ENCODE results near the gene HIKESHI.
"Not testable (repeated sequence)": the region's sequence is repeated elsewhere in the genome, so short reads cannot be mapped to it uniquely, and the experiment has no call there.

The HIKESHI gene

DNA sequence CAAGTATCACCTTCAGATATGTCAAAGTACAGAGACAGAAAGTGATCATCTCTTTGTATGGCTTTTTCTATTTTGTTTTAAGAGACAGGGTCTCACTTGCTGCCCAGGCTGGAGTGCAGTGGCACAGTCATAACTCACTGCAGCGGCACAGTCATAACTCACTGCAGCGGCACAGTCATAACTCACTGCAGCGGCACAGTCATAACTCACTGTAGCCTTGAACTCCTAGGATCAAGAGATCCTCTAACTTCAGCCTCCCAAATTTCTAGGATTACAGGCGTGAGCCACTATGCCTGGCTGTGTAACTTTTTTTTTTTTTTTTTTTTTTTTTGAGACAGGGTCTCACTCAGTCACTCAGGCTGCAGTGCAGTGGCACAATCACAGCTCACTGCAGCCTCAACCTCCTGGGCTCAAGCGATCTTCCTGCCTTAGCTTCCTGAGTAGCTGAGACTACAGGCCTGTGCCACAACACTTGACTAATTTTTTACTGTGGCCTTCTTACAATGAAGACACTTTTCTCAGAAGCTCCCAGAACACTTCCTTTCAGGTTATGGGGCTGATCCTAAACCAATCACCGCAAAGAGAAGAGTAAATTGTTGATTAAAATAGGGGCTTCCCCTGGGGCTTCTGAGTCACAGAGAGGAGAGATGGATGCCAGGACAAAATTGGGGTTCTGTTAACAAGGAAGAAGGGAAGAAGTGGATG is 9.0 kb upstream of the HIKESHI start:
- DNase-seq (ENCODE audit: low read depth, low spot score), result no peak

- DNase-seq (ENCODE audit: low read depth, low spot score), result no peak
Measured at GRCh38 chr11:86294026-86294425, 8.0 kb upstream of the HIKESHI start.

DNA sequence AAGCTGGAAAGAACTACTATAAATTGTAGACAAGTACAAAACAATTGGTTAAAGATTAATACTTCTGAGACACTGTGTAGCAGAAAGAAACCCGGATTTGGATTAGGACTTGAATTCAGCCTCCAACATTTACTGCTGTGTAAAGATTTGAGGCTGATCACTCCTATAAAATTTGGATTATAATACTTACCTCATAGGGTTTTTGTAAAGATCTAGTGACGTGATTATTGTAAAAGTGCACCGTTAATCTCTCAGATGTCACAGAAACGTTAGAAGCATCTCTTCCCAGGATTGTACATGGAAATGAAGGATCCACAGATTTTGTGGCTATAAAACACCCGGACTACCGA is 323 bp upstream of the HIKESHI start:
- no peak for DNase-seq (ENCODE audit: low read depth, low spot score)

DNA sequence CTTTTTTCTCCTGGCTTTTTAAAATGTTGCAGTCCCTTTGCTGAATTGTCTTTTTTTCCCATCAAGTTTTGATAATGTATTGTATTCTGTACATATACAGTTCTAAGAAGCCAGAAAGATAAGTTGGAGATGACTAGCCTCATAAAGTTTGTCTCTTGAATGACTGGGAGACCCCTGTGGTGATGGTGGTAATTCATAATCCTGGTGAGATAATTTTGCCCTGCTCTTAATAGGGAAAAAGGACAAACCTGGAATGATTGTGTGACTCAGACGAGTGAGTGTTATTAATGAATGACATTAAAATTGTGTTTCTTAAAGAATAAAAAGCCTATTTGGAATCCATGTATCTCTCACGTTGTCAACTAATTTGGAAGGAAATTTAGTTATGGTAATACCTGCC is 1.2 kb downstream of the HIKESHI start:
- DNase-seq (ENCODE audit: low read depth, low spot score), result no peak

DNA sequence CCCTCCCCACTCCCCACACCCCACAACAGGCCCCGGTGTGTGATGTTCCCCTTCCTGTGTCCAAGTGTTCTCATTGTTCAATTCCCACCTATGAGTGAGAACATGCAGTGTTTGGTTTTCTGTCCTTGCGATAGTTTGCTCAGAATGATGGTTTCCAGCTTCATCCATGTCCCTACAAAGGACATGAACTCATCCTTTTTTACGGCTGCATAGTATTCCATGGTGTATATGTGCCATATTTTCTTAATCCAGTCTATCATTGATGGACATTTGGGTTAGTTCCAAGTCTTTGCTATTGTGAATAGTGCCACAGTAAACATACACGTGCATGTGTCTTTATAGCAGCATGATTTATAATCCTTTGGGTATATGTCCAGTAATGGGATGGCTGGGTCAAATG is 6.7 kb downstream of the HIKESHI start:
- not testable (repeated sequence) for DNase-seq (ENCODE audit: low read depth, low spot score)

DNA sequence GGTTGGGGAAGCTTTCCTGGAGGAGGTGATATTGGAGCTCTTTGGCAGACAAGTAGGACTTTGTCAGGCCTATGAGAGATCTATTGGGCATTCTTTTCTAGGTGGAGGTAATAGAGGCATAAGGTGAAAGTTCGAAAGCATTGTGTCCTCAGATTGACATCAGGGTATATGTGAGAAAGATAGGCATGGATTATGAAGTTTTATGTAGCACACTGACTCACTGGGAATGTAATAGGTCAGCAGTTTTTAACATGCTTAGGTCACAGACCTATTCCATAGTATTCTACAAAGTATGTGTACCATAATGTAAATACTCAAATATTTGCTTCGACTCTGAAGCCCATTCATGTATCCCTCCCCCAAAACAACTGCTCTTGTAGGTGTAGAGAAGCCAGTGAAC is 11.8 kb downstream of the HIKESHI start:
- DNase-seq (ENCODE audit: low read depth, low spot score), result no peak

- DNase-seq (ENCODE audit: low read depth, low spot score), result no peak
Measured at GRCh38 chr11:86314636-86315035, 12.6 kb downstream of the HIKESHI start.

- no peak for DNase-seq (ENCODE audit: low read depth, low spot score)
Measured at GRCh38 chr11:86335131-86335767, 33.2 kb downstream of the HIKESHI start.

GRCh38 chr11:86337227-86337626 is 35.2 kb downstream of the HIKESHI start:
- no peak for DNase-seq (ENCODE audit: low read depth, low spot score)

DNA sequence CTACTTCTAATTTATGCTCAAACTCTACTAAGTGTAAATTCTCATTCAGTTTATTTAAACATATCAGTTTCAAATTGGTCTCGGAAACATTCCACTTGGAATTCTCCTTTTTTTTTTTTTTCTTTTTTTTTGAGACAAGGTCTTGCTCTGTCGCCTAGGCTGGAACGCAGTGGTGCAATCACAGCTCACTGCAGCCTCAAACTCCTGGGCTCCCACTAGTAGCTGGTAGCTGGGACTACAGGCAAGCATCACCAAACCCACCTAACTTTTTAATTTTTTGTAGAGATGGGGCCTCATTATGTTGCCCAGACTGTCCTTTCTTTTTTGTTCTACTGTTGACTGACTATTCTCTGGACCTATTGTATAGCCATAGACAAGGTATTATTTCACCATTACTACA is 39.3 kb downstream of the HIKESHI start:
- no peak for DNase-seq (ENCODE audit: low read depth, low spot score)

GRCh38 chr11:86346513-86346912 is 44.5 kb downstream of the HIKESHI start:
- DNase-seq (ENCODE audit: low read depth, low spot score), result no peak

- DNase-seq (ENCODE audit: low read depth, low spot score), result no peak
Measured at GRCh38 chr11:86355256-86355655, 53.2 kb downstream of the HIKESHI start.

DNA sequence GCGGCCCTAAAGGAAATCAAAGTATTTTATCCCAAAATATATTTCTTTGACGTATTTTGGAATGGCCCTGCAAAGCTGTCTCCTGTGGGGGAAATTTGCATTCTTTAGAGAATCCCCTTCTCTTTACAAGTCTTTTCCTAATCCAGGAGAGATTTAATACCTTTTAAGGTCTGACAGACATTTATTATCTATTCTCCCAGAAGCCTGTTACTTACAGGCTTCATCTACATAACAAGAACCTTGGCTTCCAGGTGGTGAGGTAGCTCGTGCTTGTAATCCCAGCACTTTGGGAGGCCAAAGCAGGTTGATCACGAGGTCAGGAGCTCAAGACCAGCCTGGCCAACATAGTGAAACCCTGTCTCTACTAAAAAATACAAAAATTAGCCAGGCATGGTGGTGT is 55.4 kb downstream of the HIKESHI start:
- not testable (repeated sequence) for DNase-seq (ENCODE audit: low read depth, low spot score)

DNA sequence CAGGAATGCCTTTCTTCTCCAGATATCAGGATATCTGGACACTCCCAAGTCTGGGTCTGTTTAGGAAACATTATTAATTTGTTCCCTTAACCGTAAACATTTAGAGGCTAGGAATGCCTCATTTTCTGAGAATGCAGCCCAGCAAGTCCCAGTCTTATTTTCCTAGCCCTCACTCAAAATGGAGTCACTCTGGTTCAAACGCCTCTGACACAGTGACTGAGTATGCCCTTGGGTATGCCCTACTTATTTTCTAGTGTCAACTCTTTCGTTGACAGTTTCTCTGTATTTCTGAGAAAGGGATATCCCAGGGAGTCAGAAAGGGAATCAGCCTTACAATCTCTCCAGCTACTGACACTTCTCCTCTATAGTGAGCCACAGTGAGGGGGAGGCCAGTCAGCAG is 56.7 kb downstream of the HIKESHI start:
- DNase-seq (ENCODE audit: low read depth, low spot score), result no peak

DNA sequence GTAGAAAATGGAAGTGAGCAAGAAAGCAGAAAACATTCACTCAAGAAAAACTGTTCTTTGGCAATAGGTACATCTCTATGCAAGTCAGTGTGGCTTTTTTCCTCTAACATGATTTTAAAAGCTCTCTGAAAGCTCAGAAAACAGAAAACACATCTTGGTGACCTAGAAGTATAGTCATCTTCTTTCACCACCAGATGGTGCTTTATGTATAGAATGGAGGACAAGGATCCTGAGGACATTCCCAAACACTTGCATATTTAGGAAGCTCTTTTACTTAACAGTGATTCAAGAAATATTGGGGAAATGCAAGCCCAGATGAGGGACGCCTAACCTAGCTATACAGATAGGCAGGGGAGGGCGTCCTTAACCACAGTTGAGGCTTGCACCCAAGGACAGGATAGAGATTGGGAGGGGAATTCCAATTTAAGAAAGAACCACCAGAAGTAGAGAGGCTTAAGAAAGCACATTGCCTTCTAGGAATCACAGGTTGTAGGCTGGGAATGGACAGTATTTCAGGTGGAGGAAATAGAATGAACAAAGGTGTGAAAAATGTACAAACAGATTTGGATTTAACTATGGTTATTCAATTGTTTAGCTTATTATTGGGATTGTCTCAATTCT is 58.8 kb downstream of the HIKESHI start:
- no peak for DNase-seq (ENCODE audit: low read depth, low spot score)

DNA sequence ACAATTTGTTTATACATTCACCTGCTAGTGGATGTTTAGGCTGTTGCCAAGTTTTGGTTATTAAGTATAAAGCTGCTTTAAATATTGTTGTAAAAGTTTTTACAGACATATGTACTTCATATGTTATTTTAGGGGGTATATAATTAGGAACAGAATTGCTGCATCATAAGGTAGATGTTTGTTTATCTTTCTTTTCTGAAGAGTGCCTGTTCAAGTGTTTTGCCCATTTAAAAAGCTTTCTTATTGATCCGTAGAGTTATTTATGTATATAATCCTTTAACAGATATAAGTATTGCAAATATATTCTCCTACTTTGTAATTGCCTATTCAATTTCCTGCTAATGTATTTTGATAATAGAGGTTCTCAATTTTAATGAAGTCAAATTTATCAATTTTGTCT is 61.4 kb downstream of the HIKESHI start:
- DNase-seq (ENCODE audit: low read depth, low spot score), result no peak

- DNase-seq (ENCODE audit: low read depth, low spot score), result no peak
Measured at GRCh38 chr11:86365546-86365945, 63.5 kb downstream of the HIKESHI start.

- no peak for DNase-seq (ENCODE audit: low read depth, low spot score)
Measured at GRCh38 chr11:86369668-86370067, 67.6 kb downstream of the HIKESHI start.

- no peak for DNase-seq (ENCODE audit: low read depth, low spot score)
Measured at GRCh38 chr11:86370171-86370570, 68.1 kb downstream of the HIKESHI start.

- no peak for DNase-seq (ENCODE audit: low read depth, low spot score)
Measured at GRCh38 chr11:86370922-86371594, 69.0 kb downstream of the HIKESHI start.

DNA sequence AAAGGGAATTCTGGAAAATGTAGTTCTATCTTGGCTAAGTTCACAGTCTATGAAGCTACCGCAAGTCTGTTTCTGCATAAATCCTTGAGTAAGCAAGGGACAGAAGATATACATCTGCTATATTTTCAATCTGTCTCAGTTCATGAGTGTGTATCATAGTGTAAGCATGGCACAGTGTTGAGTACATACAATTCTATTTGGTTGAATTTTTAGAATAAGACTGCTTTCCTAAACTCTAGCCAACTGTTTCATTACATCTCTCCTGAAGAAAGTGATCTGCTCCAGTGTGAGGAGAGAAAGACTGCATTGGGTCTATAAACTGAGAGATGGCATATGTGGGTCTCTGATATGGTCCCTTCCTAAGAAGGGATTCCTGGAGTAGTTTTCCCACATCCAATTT is 70.0 kb downstream of the HIKESHI start:
- DNase-seq (ENCODE audit: low read depth, low spot score), result no peak

DNA sequence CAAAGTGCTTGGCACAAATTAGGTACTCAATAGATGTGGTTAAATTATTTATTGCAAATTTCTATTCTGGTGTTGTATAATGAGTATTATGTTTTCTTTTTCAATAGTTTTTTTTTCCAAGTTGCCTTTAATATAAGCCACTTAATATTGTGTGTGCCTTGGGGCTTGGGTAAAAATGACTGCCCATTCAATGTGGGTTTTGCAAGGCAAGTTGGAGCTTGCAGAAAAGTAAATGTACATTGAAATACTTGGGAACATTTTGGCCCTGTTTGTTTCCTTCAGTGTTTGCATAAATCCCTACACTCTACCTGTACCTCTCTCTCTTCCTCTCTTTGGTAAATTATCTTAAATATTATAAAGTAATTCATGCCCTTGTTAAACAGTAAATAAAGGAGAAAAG is 70.5 kb downstream of the HIKESHI start:
- no peak for DNase-seq (ENCODE audit: low read depth, low spot score)

GRCh38 chr11:86374069-86374468 is 72.0 kb downstream of the HIKESHI start:
- no peak for DNase-seq (ENCODE audit: low read depth, low spot score)
